ENCODE measurements around the gene PLXND1. TPM values are rescaled to one million over a fixed set of nuclear protein-coding genes. Genes with fewer than 3 reads are reported as not detected.

The PLXND1 gene
- total and polyA plus RNA-seq, 12 donors, result 41.2 to 370 (median 138) TPM

- H3K9me3 ChIP-seq (replicated peaks in 1 of 3), result no peaks in the 10 kb centered on the region
- WGBS, 4 donors, result 71 to 75% (median 75%) methylated on average over 8 to 18 of the region's 18 CpGs
- TF ChIP-seq POLR2A (IDR thresholded peaks at IDR 0.05), result no peak
- TF ChIP-seq CTCF (IDR thresholded peaks at IDR 0.05), result no peak
- intact Hi-C loops (cut with DNase I), result no loop called here
- peaks cover 0 to 61% of the 10 kb centered on the region in 2 donors for H3K36me3 ChIP-seq (replicated peaks in 1 of 2)
- H3K4me1 ChIP-seq (replicated peaks in 1 of 2), result no peaks in the 10 kb centered on the region
- H3K27ac ChIP-seq, result peak overlapping the region in 1 of 5 donors; percentile 58
- DNase-seq, result peak in 1 of 7 donors; percentile 50
- no peaks in the 10 kb centered on the region for H3K27me3 ChIP-seq
- H3K4me3 ChIP-seq, result no peak overlapping the region
Measured at GRCh38 chr3:129567176-129567705, 39.2 kb downstream of the PLXND1 start.

GRCh38 chr3:129565902-129566301 is 40.6 kb downstream of the PLXND1 start:
- Histone ChIP-seq H3K27me3 (no peaks in the 10 kb centered on the region), H3K4me3 (no peak overlapping the region), H3K4me1 (replicated peaks in 1 of 2) (peaks cover 8 to 13% of the 10 kb centered on the region in 2 donors), H3K9me3 (replicated peaks in 1 of 3) (no peaks in the 10 kb centered on the region), H3K27ac (peak overlapping the region in 1 of 5 donors; percentile 46), H3K36me3 (replicated peaks in 1 of 2) (peaks cover 0 to 56% of the 10 kb centered on the region in 2 donors)
- WGBS, 4 donors, result 95 to 100% (median 96%) methylated on average over 3 to 7 of the region's 7 CpGs
- intact Hi-C loops (cut with DNase I), result no loop called here
- TF ChIP-seq POLR2A (IDR thresholded peaks at IDR 0.05) (no peak), CTCF (IDR thresholded peaks at IDR 0.05) (no peak)
- no peak for DNase-seq

GRCh38 chr3:129564981-129565644 is 41.4 kb downstream of the PLXND1 start:
- Histone ChIP-seq H3K27me3 (no peaks in the 10 kb centered on the region), H3K4me3 (no peak overlapping the region), H3K9me3 (replicated peaks in 1 of 3) (no peaks in the 10 kb centered on the region), H3K36me3 (replicated peaks in 1 of 2) (peaks cover 0 to 48% of the 10 kb centered on the region in 2 donors), H3K27ac (peak overlapping the region in 2 of 5 donors; percentile 44 to 46), H3K4me1 (replicated peaks in 1 of 2) (peaks cover 16 to 21% of the 10 kb centered on the region in 2 donors)
- TF ChIP-seq POLR2A (IDR thresholded peaks at IDR 0.05) (no peak), CTCF (IDR thresholded peaks at IDR 0.05) (no peak)
- 88 to 95% (median 92%) methylated on average over 2 to 21 of the region's 21 CpGs for WGBS, 4 donors
- intact Hi-C loops (cut with DNase I), result no loop called here
- no peak for DNase-seq

GRCh38 chr3:129563850-129564535 is 42.5 kb downstream of the PLXND1 start:
- Histone ChIP-seq H3K27me3 (no peaks in the 10 kb centered on the region), H3K36me3 (replicated peaks in 1 of 2) (peaks cover 0 to 49% of the 10 kb centered on the region in 2 donors), H3K27ac (peak overlapping the region in 2 of 5 donors; percentile 44 to 46), H3K4me3 (no peak overlapping the region), H3K9me3 (replicated peaks in 1 of 3) (no peaks in the 10 kb centered on the region), H3K4me1 (replicated peaks in 1 of 2) (peaks cover 27 to 32% of the 10 kb centered on the region in 2 donors)
- DNase-seq, result no peak
- intact Hi-C loops (cut with DNase I), result no loop called here
- WGBS, 4 donors, result 81 to 85% (median 82%) methylated on average over 4 to 8 of the region's 8 CpGs
- TF ChIP-seq CTCF (IDR thresholded peaks at IDR 0.05) (no peak), POLR2A (IDR thresholded peaks at IDR 0.05) (no peak)

All from adrenal gland (tissue), 12 donors.